Stimulated activated CD8-positive, alpha-beta memory T cell treated with anti-CD3 and anti-CD28 coated beads, Interleukin-15, amount 100 ng/mL, for 1 hour (primary cell): ENCODE results near the gene LTF.
"Not testable (repeated sequence)": the region's sequence is repeated elsewhere in the genome, so short reads cannot be mapped to it uniquely, and the experiment has no call there.

Source experiments
- DNase-seq: peaks from one replicate; pipeline ENCODE4 v3.0.0-alpha.2; 2020; ENCODE audit warnings: low read depth

LTF gene

DNA sequence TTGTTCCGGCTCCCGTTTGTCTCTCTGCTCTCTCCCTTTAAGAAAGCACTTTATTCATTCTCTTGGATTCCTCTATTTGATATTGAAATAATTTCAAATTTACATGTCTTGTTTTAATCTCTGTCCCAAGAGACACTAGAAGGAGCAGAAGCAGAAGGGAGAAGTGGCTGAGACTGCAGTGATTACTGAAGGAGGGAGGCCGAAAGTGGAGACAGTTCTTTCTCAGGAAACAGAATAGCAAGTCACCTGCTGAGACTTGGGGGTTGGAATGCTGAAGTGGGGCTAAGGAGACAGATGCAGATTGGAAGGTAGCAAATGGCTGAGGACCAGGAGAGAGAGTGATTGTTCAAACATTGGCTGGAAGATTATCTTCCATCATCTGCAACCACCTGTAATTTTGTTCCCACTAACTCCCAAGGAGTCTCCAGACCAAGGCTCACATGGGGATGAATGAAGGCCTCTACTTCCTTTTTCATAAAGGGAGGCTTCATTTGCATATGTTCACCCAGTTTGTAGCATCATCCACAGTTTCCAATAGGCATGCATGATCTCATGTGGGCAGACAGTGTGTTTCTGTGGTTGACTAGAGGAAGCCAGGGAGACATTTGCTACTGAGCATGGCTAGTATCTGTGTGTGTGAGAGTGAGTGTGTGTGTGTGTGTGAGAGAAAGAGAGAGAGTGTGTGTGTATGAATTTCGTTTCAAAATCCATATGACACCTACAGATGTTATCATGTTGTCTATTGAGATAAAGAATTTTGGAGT is 24.0 kb downstream of the LTF start:
- DNase-seq, result no peak

DNA sequence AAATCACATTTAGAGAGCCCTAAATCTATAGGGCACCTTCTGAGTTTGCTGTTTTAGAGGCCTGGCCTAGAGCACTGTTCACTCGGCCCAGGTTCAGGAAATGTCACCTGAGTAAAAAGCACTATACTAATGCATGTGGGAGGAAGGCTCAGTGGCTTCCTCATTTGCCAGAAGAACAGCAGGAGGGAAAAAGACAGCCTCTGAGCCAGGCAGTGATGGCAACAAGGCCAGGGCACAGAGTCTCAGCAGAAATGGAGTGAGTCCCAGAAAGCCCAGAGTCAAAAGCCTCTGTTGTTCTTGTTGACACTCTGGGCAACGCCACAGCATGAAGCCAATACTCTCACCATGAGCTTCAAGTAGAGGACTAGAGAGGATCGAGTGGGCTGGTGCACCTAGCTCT is 25.9 kb downstream of the LTF start:
- DNase-seq, result no peak

DNA sequence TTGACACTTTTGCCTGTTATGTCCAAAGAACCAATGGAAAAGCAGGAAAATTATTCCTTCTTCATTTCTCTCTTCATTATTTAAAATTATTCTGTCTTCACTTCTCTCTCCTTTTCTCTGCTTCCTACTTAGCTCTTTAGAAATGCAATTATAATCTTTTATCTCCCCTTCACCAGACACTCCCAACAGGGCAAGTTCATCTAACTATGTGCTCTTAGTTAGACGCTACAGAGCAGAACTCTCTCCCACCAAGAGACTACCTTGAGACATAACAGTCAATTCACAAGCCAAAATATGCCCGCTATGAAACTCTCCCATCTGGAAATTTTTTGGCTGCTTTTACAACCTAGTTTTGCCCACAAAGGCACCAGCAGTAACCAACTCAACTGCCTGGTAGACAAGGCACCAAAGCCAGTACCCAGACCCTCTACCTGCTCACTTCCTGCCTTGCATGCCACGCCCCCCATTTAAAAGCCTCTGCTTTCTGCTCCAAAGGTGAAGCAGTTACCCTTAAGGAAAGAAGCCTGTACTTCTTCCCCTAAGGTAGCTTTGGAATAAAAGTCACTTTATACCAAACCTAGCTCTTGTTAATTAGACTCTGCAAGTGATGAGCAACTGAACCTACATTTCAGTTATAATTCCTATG is 29.5 kb downstream of the LTF start:
- DNase-seq, result no peak

DNA sequence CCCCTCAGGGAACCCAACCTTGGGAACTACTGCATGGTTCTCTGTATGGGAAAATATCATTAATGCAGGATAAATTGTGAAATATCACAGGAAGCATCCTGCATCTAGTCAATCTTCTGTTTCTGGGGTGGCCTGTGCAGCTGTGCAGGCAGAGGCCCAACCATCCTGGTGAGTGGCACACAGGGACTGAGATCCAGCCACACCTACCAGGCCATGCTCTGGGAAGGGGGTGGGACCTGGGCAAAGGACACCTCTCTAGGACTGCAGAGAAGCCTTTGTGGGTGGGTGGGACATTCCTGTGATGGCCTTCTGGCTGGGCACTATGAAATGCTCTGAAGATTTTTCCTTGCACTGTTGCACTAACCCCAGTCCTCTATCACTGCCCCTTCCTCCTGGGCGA is 30.9 kb downstream of the LTF start:
- no peak for DNase-seq

DNA sequence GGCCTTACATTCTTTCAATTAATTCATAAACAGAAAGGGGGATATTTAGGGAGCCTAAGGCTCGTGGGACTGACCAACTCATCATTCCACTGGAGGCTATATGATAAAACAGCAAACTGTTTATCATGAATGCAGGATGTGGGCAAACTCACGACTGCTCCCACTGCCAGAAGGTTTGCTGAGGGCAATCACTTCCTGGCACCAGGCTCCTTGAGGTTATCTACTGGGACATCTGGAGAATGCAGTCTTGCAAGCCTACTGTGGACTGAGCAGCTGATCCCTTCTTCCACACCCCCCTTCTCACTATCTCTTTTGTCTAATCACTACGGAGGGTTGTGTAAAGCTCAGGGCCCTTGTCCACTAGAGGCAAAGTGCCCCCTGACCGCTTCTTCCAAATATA is 31.6 kb downstream of the LTF start:
- DNase-seq, result not testable (repeated sequence)

DNA sequence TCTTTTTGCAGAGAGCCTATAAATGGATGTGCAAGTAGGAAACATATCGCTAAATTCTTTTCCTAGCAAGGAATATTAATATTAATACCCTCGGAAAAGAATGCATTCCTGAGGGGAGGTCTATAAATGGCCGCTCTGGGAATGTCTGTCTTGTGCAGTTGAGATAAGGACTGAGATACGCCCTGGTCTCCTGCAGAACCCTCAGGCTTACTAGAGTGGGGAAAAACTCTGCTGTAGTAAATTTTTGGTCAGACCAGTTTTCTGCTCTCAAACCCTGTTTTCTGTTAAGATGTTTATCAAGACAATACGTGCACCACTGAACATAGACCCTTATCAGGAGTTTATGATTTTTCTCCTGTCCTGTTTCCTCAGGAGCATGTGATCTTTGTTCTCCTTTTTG is 32.8 kb downstream of the LTF start:
- not testable (repeated sequence) for DNase-seq

DNA sequence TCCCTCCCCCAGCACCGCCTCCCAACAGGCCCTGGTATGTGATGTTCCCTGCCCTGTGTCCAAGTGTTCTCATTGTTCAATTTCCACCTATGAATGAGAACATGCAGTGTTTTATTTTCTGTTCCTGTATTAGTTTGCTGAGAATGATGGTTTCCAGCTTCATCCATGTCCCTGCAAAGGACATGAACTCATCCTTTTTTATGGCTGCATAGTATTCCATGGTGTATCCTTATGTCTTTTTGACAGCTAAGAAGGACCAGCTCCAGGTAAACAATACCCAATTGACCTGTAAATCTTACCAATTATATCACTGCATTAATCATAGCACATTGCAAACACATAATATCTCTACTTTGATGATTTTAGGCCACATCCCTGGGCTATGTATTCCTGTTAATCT is 33.8 kb downstream of the LTF start:
- not testable (repeated sequence) for DNase-seq

DNA sequence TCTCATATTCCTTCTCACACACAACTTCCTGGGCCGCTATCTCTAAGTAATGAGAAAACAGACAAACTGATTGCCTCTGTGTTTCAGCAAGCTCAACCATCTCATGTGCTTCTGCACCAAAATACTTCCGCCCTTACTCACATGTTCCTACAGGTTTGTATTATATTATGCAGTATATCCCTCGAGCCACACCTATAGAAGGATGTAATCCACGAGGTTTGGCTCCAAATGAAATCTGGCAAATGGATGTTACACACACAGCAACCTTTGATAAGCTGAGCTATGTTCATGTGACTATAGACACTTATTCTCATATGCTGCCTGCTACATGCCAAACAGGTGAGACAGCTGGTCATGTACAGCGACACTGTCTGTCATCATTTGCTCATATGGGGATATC is 35.0 kb downstream of the LTF start:
- DNase-seq, result no peak

DNA sequence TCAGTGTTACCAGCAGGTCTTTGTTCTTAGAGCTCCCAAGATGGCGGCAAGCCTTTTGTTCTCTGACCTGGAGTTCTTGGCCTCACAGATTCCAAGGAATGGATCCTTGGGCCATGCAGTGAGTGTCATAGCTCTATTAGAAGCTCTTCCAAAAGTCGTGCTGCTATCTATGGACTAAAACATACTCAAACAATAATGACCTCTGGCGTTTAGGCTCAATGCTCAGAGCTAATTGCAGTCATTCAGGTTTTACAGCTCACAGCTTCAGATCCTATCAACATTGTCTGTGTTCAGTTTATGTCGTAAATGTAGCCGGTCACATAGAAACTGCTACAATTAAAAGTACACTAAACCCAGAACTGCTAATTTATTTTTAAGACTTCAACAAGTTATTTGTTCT is 35.5 kb downstream of the LTF start:
- no peak for DNase-seq

DNA sequence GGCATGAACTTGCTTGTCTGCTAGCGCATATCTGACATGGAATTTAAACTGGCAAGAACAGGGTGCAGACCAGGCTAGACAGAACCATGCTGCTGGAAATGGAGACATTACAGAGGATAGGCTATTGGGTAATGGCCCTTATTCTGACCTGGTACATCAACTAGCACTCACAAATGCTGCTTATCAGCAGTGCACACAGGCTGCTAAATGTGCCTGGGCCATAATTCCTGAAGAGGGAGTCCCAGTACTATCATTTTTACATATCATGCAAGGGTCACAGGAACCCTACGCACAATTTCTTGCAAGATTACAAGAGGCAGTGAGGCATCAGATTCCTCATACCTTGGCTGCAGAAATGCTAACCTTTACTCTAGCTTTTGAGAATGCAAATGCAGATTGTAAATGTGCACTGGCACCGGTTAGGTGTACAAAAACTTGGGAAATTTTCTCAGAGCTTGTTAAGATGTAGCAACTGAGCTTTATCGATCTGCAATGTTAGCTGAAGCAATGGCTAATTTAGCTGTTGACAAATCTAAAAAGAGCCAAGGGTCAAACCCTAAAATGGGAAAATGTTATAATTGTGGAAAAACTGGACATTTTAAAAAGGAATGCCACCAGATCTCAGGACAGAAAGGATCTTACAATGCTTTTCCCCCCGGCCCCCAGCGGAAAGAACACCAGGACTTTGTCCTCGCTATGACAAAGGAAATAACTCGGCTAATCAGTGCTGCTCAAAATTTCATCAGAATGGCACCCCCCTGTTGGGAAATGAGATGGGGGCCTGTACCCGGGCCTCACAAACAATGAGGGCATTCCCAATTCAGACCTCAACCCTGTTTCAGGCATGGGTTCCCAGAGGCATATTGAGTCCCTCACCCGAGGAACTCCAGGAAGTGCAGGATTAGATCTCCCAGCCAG is 36.5 kb downstream of the LTF start:
- no peak for DNase-seq

DNA sequence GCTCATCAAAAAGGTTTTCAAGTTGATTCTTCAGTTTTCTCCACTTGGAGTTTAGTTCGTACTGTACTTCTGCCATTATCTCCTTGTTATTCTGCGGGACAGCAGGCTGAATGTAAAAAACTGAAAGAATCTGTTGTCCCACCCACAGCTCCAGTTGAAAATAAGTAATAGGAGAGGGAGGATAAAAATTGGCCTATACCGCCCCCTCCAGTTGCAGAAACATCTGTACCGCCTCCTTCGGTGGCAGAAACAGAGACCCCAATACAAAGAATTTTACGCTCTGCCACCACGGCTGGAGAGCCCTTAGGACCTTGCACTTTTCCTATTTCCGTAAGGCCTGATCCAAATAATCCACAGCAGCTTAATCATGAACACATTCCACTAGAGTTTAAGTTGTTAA is 37.3 kb downstream of the LTF start:
- not testable (repeated sequence) for DNase-seq

DNA sequence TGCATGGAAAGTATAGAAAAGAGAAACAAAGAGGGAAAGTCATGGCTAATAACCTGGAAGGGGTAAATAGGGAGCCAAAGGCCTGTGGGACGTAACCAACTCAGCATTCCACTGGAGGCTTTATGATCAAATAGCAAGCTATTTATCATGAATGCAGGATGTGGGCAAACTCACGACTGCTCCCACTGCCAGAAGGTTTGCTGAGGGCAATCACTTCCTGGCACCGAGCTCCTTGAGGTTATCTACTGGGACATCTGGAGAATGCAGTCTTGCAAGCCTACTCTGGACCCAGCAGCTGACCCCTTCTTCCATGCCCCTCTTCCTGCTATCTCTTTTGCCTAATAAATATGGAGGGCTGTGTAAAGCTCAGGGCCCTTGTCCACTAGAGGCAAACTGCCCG is 38.2 kb downstream of the LTF start:
- not testable (repeated sequence) for DNase-seq

DNA sequence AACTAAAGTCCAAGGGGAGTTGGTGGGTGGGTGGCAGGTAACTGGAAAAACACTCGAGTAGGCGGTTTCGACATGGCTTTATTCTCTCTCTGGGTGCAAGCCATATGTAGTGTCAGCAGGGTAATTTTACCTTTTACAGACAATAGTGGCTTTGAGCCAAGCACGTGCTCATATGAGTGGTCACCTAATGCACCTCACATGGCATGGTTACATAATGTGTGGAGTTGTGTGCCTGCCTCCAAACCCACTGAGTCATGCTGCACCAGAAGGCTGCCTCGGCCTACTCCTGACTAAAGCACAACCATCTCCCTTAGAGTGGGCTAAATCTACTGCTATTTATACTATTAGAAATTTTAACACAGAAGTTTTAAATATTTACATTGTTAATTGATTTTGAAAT is 41.1 kb downstream of the LTF start:
- no peak for DNase-seq

DNA sequence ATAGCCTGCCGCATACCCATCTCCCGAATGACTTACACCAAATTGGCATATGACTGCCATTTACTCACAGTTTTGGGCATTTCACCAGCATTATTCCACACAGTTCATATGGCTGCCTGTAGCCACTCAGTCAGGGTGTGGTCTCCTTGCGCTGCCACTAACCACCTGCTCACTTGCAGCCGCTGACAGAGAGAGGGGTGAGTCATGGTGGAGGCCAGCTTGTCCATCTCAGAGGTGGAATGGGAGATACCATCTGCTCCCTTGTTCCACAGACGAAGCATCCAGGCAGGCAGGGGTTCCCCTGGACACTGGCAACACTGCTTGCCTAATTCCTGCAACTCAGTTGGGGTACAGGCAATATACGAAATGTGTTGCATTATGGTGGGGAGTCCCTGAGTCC is 42.1 kb downstream of the LTF start:
- no peak for DNase-seq

DNA sequence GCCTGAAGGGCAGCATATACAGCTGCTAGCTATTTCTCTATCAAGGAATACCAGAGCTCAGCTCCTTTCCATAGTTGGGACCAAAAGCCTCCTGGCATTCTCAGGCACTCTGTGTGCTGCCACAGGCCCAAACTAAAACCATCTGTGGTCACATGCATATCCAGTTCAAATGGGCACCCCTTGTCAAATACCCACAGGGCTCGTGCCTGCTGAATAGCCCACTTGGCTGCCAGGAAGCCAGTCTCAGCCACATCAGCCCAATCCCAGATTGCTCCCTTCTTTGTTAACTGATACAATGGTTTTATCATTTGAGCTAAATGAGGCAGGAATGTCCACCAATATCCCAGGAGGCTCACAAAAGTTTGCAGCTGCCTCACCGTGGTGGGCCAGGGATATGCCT is 43.8 kb downstream of the LTF start:
- no peak for DNase-seq

DNA sequence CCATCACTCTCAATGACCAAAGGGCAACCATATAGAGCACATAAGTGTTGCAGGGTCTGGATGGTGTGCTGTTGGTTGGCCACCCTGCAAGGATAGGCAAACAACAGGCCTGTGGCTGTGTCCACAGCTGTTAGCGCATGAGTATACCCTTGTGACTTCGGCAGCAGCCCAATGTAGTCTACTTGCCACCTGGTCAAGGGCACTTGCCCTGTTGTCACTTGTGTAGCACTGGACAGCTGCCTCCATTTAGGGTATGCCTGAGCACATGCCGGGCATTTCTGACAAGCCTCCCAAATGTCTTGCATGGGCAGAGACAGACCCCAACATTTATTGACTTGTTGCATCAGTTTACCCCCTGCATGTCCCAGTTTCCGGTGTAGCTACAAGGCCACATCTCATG is 44.9 kb downstream of the LTF start:
- no peak for DNase-seq

DNA sequence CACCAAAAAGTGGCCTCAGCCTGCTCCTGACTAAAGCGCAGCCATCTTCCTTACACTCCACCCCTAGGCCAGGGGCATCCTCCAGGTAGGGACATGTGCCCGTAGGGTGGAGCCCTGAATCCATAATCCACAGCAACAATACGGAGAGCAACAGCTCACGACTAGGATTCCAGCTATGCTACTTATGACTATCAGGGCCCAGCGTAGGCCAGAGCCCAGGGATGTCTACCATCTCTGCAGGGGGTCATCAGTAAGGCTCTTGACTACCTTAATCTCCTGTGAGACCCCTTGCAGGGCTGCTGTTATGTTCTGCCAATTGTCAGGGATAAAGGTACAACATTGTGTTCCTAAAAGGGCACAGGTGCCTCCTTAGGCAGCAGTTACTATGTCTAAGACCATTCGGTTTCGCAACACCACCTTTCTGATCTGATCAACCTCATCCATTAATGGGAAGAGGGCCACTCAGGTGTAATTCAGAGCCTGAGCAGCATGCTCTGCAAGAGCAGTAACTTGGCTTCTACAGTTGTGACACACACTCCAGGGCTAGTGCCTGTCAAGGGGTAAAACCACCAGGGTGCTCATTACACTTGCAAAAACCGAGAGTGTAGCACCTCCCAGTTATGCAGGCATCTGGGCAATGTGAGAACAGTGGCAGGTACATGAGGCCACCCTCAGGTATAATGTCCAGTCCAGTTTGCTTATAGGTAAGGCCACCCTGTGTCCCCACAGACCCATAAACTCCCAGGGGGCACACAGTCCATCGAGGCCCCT is 46.7 kb downstream of the LTF start:
- DNase-seq, result no peak

DNA sequence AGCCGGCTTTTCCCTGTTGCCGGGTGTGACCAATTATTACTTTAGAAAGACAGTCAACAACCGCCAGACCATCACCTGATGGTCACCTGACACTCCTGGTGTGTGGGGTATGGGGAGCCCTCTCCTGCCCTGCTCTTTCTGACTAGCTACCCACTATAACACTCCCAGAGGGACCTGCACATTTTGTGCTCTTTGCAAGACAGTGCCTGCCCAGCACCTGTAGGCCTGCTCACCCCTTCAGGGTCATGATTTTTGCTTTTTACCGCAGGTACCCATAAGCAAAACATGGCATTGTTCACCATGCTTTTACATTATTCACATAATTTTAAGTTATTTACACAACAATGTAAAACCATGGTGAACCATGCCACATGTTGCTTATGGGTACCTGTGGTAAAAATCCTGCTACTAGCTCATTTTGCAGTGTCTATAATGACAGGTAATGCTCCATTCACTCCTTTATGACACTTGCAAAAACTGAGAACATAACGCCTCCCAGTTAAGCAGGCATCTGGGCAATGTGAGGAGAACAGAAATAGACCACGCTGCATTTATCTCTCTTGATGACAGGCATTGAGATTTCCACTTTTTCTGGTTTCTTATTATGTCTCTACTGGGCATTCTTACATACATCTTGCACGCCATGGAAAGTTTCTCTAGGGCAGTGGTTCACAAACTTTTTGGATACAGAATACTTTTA is 47.7 kb downstream of the LTF start:
- DNase-seq, result no peak

DNA sequence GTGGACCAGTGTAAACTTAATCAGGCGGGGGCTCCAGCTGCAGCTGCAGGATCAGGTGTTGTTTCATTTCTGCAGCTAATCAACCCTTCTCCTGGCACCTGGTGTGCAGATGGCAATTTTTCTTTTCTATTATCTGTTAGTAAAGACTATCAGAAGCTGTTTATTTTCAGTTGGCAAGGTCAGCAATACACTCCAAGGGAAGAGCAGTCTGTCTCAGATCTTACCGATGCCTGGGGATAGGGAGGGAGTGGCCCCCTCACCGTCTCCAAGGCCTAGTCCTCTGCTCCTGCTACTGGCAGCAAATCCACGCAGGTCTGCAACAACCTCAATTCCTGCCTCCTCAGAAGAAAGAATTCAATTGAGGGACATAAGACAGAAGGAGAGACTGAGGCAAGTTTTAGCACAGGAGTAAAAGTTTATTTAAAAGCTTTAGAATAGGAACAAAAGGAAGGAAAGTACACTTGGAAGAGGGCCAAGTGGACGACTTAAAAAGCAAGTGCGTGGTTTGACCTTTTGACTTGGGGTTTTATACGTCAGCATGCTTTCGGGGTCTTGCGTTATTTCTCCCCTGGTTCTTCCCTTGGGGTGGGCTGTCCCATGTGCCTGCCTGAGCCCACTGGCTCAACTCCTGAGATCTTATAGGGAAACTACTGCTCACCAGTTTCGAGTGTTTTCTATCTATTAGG is 48.4 kb downstream of the LTF start:
- DNase-seq, result no peak

DNA sequence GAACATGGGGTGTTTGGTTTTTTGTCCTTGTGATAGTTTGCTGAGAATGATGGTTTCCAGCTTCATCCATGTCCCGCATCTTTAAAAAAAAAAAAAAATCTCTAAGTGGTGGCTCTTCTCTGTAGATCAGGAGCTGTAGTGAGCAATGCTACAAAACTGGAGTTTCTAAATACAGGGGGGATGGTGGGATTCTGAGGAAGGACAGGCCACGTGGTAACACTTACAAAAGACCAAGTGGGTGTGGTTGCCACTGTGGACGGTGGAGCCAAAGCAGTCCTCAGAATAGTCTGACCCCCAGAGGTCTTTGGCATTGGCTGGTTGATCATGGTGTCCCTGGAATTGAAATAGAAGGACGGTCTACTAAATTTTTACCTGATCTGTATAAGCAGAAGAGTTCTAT is 50.0 kb downstream of the LTF start:
- DNase-seq, result no peak

DNA sequence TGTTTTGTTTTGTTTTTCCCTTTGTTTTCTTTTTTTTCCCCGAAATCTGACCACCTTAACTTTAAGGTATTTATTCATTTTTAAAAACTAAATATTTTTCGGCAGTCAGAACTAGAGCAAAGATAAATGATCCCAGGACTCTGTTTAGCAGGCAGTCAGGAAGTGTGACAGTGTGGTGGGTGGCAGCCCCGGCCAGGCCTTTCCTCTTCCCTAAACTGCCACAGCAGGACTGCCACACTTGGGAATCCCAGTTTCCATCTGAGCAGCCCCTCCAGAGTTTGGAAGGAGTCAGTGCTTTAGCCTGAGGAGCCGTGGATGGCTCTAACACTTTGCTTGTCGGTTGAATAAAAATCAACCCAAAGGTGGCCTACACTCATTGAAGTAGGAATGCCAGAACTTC is 50.8 kb downstream of the LTF start:
- DNase-seq, result no peak
